HG03558 (cell line): ENCODE data around the gene CPLX3.

Source experiments
- ATAC-seq: cut with Tn5 transposase; IDR thresholded peaks from one replicate; pipeline ENCODE4 v1.9.1; 2021; ENCODE audit warnings: moderate number of reproducible peaks; ENCODE audit not compliant: unreplicated experiment; ENCODE audit errors: extremely low read depth

The CPLX3 gene

GRCh38 chr15:74801311-74801997, 25.0 kb upstream of the CPLX3 start:
- ATAC-seq: no peak

GRCh38 chr15:74802290-74802689, 24.1 kb upstream of the CPLX3 start:
- ATAC-seq: no peak

- no peak for ATAC-seq
These were observed 23.5 kb upstream of the CPLX3 start for GRCh38 chr15:74802862-74803447.

GRCh38 chr15:74804935-74805334, 21.5 kb upstream of the CPLX3 start:
- no peak for ATAC-seq

GRCh38 chr15:74807282-74807681, 19.1 kb upstream of the CPLX3 start:
- no peak for ATAC-seq

- no peak for ATAC-seq
These were observed 18.2 kb upstream of the CPLX3 start for GRCh38 chr15:74808078-74808839.

- no peak for ATAC-seq
These were observed 17.6 kb upstream of the CPLX3 start for GRCh38 chr15:74808840-74809229.

GRCh38 chr15:74809242-74809641, 17.2 kb upstream of the CPLX3 start:
- no peak for ATAC-seq

- ATAC-seq: no peak
These were observed 16.5 kb upstream of the CPLX3 start for GRCh38 chr15:74809956-74810355.

GRCh38 chr15:74812533-74812932, 13.9 kb upstream of the CPLX3 start, which contains the start of gene LMAN1L:
TSS of gene LMAN1L (plus strand) at chr15:74812835. CDS start at chr15:74812855, 20 bp downstream.
- ATAC-seq: no peak

- ATAC-seq: no peak
These were observed 11.1 kb upstream of the CPLX3 start for GRCh38 chr15:74815121-74815934.

- ATAC-seq: no peak
These were observed 10.5 kb upstream of the CPLX3 start for GRCh38 chr15:74815961-74816360.

- ATAC-seq: no peak
These were observed 9.6 kb upstream of the CPLX3 start for GRCh38 chr15:74816624-74817369.

- no peak for ATAC-seq
These were observed 9.1 kb upstream of the CPLX3 start for GRCh38 chr15:74817370-74817737.

- no peak for ATAC-seq
These were observed 6.4 kb upstream of the CPLX3 start for GRCh38 chr15:74820056-74820455.

- ATAC-seq: no peak
These were observed 5.2 kb upstream of the CPLX3 start for GRCh38 chr15:74821091-74821789.

GRCh38 chr15:74821790-74822158, 4.7 kb upstream of the CPLX3 start:
- ATAC-seq: no peak

GRCh38 chr15:74822233-74822632, 4.2 kb upstream of the CPLX3 start:
- ATAC-seq: no peak

GRCh38 chr15:74823324-74823723, 3.1 kb upstream of the CPLX3 start:
- no peak for ATAC-seq
